Ramos (cell line): ENCODE data around the gene SLC30A1.

ENCODE experiments used
- in situ Hi-C: fragments of 300-500 bp; cut with MboI; formaldehyde crosslinking; loops from one replicate; pipeline ENCODE4 v1.14.3; 2022; ENCODE audit warnings: low sequenced_read_pairs; ENCODE audit not compliant: unreplicated experiment

The SLC30A1 gene

GRCh38 chr1:211609120-211610024, 30.4 kb upstream of the SLC30A1 start:
- in situ Hi-C loops = no loop called here

DNA sequence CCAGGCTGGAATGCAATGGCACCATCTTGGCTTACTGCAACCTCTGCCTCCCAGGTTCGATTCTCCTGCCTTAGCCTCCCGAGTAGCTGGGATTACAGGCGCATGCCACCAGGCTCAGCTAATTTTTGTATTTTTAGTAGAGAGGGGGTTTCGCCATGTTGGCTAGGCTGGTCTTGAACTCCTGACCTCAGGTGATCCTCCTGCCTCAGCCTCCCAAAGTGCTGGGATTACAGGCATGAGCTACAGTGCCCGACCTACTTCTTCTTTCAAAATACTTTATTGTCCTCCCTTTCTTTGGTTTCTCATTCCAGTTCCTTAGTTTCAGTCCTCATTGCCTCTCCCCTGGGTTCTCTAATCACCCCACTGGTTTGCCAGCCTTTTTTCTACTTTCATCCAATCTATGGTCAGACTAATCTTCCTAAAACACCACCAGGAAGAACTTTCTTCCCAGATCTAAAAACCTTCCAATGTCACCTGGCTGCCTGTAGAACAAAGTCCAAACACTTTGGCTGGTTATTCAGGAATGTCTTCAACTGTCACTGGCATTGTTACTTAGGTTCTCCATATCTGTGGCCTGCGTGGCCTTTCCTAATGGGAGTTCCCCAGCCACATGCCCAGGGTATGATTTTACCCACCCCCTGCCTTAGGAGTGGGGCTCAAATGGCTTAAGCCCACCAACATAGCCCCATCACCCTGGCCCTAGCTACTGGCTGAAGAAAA, 29.0 kb upstream of the SLC30A1 start:
- in situ Hi-C loops = no loop called here

- in situ Hi-C loops = no loop called here
These were observed 28.2 kb upstream of the SLC30A1 start for GRCh38 chr1:211606914-211607753.

DNA sequence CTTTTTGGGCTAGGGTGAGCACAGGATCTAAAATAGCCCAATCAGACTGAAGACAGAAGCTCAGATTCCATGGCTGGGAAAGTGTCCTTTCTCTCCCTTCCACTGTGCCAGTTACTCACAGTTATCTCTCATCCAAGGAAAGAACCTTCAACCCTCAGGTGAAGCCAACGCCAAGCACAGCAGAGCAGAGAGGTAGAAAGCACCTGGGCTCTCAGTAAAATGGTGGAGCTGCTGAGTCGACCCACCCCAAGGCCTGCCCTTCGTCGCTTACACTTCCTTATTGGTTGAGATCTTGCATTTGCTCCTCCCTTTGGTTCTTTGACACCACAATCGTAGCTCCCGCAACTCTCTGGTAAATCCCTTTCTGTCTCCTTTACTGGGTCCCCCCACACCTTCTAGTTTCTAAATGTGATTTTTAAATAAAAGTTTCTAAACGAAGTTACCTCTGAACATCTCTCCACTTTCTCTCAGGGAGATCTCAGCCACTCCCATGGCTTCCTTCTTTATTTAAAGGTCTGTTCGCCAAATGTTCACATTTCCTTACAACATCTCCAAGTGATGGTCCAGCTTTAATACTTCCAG, 27.5 kb upstream of the SLC30A1 start:
- in situ Hi-C loops = no loop called here

GRCh38 chr1:211605603-211606331, 26.8 kb upstream of the SLC30A1 start:
- in situ Hi-C loops = no loop called here

- in situ Hi-C loops = no loop called here
These were observed 26.1 kb upstream of the SLC30A1 start for GRCh38 chr1:211605034-211605433.

DNA sequence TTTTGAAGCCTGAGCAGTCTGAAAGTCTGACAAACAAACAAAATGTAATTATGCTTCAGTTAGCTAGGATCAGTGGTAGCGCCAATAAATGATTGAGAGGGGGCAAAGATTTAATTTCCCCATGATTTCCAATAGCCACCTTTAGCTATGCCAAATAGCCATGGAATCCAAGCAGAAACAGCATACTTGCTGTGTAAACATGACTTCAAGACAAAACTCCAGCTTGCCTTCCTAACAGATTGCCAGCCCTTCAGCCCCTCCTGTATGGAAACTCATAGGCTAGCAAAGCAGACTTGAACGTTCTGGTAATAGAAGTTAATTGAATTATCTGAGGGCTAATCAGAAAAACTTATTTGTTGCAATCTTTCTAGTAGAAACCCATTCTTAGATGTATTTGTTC, 25.6 kb upstream of the SLC30A1 start:
- in situ Hi-C loops = no loop called here

DNA sequence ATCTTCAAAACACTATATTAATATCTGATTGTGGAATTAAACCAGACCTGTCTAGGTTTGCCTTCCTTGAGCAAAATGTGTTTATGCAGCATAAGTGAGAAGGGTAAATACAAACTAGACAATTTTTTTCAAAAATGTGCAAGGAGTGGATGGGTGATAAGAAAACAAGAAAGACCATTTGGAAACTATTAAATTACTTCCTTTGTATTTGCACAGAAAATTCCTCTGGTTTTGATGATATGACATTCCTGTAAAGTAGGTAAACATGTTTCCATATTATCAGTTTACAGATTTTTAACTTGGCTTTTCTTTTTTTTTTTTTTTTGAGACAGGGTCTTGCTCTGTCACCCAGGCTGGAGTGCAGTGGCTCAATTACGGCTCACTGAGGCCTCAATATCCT, 24.8 kb upstream of the SLC30A1 start:
- in situ Hi-C loops = no loop called here

DNA sequence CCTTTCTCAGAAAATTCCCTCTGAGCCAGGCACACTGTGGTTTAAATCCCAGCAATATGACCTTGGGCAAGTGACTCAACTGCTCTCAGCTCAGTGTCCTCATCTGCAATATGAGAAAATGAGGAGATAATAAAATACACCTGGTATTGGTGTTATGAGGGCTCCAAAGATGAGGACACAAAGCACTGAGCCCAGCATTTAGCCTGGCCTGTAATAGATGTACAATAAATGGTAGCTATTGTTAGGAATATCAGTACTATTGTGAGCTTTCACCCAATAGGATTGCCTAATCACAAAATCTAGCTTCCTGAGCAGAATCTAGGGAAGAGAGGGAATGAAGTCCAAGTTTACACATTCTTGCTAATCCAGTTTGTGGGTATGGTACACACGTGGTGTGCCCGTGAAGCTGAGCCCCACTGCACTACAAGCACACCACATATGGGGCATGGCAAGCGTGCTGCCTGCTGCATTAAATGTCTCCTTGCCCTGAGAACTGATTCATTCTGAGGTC, 24.3 kb upstream of the SLC30A1 start:
- in situ Hi-C loops = no loop called here

- in situ Hi-C loops = no loop called here
These were observed 23.2 kb upstream of the SLC30A1 start for GRCh38 chr1:211601982-211602670.

DNA sequence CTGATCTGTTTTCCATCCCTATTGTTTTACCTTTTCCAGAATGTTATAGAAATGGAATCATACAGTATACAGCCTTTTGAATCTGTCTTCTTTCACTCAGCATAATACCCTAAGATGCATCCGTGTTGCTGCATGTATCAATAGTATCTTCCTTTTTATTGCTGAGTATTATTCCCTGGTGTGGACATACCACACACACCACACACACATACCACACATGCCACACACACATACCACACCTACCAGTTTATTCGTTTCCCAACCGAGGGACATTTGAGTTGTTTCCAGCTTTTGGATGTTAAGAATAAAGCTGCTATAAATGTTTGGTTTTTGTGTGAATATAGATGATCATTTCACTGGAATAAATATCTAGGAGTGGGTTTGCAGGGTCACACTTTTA, 22.2 kb upstream of the SLC30A1 start:
- in situ Hi-C loops = no loop called here

DNA sequence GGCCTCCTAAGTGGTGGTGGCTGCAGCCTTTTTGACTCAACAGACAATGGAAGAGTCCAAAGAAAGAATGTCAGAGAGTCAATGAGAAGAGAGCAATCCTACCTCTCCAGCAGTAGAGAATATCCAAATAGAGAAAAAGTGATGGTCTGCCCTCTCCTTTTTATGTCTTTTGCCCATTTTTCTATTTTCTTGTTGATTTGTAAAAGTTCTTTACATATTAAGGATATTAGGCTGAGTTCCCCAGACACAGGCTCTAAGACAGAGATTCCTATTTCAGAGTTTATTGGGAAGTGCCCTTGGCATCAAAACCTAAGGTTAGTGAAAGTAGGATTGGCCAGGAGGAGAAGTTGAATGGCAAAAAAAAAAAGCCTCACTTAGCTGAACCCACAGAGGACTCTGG, 20.3 kb upstream of the SLC30A1 start:
- in situ Hi-C loops = no loop called here

- in situ Hi-C loops = no loop called here
These were observed 19.6 kb upstream of the SLC30A1 start for GRCh38 chr1:211598514-211598913.

DNA sequence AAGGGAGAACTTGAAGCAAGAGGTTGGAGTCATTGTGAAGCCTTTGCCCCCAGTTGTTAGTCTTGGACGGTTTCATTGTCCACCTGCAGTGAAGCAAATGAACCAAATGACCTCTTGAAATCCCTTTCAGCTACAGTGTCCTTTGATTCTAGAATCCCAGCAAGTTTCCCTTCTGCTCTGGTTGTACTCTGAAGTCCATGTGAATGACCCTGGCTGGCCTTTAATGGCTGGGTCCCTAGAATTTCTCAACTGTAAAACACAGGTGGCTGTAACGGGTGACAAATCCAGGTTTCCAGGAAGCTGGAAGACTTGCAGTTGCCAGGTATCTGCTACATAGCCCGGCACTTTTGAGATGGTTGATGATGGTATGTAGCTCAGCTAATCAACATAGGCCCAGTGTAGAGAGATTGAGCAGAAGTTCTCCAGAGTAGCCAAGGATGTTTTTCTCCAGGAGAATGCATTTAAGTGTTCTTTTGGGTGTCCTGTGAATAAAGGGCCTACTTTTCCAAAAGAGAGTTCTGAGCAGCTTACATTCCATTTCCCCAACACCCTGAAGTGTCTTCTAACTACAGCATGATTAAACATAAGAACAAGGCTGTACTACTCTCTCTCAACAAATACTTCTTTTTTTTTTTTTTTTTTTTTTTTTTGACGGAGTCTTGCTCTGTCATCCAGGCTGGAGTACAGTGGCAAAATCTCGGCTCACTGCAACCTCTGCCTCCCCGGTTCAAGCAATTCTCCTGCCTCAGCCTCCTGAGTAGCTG, 17.6 kb upstream of the SLC30A1 start:
- in situ Hi-C loops = no loop called here

DNA sequence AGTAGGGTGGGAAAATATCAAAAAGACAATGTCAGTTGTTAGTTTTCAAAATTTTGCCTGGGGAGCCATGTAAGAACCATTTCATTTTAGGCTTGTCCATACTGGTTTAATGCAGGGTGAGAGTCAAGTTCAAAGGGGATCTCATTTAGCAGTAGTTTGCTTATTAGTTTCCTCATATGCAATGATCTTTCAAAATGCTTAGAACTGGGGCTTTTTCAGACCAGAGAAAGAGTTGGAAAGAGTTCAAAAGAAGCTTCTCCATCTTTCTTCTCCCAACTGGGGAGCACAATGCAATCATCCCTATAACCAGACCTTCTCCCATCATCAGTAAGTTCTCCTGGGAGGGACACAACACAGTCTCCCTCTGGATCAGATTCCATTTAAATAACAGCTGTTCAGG, 16.5 kb upstream of the SLC30A1 start:
- in situ Hi-C loops = no loop called here

- in situ Hi-C loops = no loop called here
These were observed 13.1 kb upstream of the SLC30A1 start for GRCh38 chr1:211591980-211592493.

DNA sequence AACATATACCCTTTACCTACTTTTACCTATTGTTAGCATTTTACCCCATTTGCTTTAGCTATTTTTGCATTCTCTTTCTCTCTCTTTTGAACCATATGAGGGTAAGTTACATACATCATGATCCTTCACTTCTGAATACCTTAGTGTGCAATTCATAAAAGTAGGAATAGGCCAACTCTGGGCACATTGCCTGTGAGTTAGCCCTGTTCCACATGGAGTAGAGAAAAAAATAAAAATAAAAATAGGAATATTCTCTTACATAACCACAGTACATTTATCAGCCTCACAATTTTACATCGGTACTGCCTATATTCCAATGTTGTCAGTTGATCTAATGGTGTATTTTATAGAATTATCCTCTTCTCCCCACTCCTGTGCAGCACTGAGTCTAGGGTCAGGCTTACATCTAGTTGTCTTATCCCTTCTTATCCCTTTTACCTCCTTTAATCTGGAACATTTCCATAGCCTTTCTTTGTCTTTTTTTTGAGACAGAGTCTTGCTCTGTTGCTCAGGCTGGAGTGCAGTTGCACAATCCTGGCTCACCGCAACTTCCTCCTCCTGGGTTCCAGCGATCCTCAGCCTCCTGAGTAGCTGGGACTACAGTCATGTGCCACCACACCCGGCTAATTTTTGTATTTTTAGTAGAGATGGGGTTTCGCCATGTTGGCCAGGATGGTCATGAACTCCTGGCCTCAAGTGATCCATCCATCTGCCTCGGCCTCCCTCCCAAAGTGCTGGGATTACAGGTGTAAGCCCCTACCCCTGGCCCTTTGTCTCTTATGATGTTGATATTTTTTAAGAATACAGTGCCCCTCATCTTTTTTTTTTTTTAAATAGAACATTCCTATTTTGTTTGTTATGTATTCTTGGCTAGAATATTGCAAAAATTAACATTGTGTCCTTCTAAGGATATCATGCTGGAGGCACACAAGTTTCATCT, 11.1 kb upstream of the SLC30A1 start:
- in situ Hi-C loops = no loop called here
